Neural progenitor cell (in vitro differentiated cells): Measurements from ENCODE around the gene CSNK2A3. TPM values are rescaled to one million over a fixed set of nuclear protein-coding genes. Genes with fewer than 3 reads are reported as not detected.

ENCODE experiments used
- DNase-seq: peaks from one replicate; pipeline ENCODE4 v3.0.0-alpha.2; 2016; ENCODE audit warnings: low spot score
- H2AFZ ChIP-seq: fragments of 200-600 bp; sonication (generic); replicated peaks from 2 replicates; pipeline ENCODE4 v1.6.1; 2016; ENCODE audit warnings: antibody characterized with exemption
- H3F3A ChIP-seq: fragments of 200-600 bp; sonication (generic); 2 replicates; pipeline ENCODE4 v1.6.1; 2016; ENCODE audit warnings: antibody characterized with exemption, low read depth
- H3K27ac ChIP-seq: fragments of 200-600 bp; sonication (generic); 2 replicates; pipeline ENCODE4 v1.5.1; 2016; ENCODE audit warnings: mild to moderate bottlenecking
- H3K27me3 ChIP-seq: fragments of 200-600 bp; sonication (generic); 2 replicates; pipeline ENCODE4 v1.6.1; 2016; ENCODE audit warnings: mild to moderate bottlenecking, moderate library complexity
- H3K36me3 ChIP-seq: fragments of 200-600 bp; sonication (generic); 2 replicates; pipeline ENCODE4 v1.5.1; 2016
- H3K4me1 ChIP-seq: fragments of 200-600 bp; sonication (generic); 2 replicates; pipeline ENCODE4 v1.6.1; 2016; ENCODE audit warnings: mixed run types
- H3K4me2 ChIP-seq: fragments of 200-600 bp; sonication (generic); 2 replicates; pipeline ENCODE4 v1.6.1; 2016
- H3K4me3 ChIP-seq: fragments of 200-600 bp; sonication (generic); 2 replicates; pipeline ENCODE4 v1.5.1; 2016
- H3K79me2 ChIP-seq: fragments of 200-600 bp; sonication (generic); 2 replicates; pipeline ENCODE4 v1.6.1; 2016; ENCODE audit warnings: low read depth
- H3K9ac ChIP-seq: fragments of 200-600 bp; sonication (generic); 2 replicates; pipeline ENCODE4 v1.6.1; 2016
- H3K9me3 ChIP-seq: fragments of 200-600 bp; sonication (generic); 2 replicates; pipeline ENCODE4 v1.5.1; 2016; ENCODE audit warnings: low read depth
- H4K20me1 ChIP-seq: fragments of 200-600 bp; sonication (generic); 2 replicates; pipeline ENCODE4 v1.6.1; 2016; ENCODE audit warnings: low read depth
- H3K27ac Mint-ChIP-seq: 3 replicates; pipeline ENCODE4 v1.8.0; 2021; ENCODE audit warnings: mixed read lengths
- H3K27me3 Mint-ChIP-seq: 2 replicates; pipeline ENCODE4 v1.8.0; 2022; ENCODE audit warnings: low read depth, mild to moderate bottlenecking, inconsistent platforms, moderate library complexity, mixed read lengths; ENCODE audit not compliant: insufficient read depth
- H3K36me3 Mint-ChIP-seq: 3 replicates; pipeline ENCODE4 v1.8.0; 2021; ENCODE audit warnings: mixed read lengths
- H3K4me1 Mint-ChIP-seq: 3 replicates; pipeline ENCODE4 v1.8.0; 2021; ENCODE audit warnings: mixed read lengths
- H3K4me3 Mint-ChIP-seq: 3 replicates; pipeline ENCODE4 v1.8.0; 2021; ENCODE audit warnings: mild to moderate bottlenecking, moderate library complexity, mixed read lengths
- H3K9me3 Mint-ChIP-seq: 3 replicates; pipeline ENCODE4 v1.8.0; 2020; ENCODE audit warnings: mixed read lengths
- EZH2 ChIP-seq: fragments of 200-600 bp; sonication (generic); IDR thresholded peaks from 2 replicates; pipeline ENCODE4 v1.6.1; 2017; ENCODE audit warnings: antibody characterized with exemption, mild to moderate bottlenecking, moderate library complexity
- EZH2phosphoT487 ChIP-seq: fragments of 200-600 bp; sonication (generic); IDR thresholded peaks from 2 replicates; pipeline ENCODE4 v1.6.1; 2017; ENCODE audit warnings: antibody characterized with exemption
- total RNA-seq: library from RNA; depleted of rRNA; stranded (reverse); fragments of >200 nt; gene quantifications from 2 replicates; pipeline ENCODE4 v1.2.3, GENCODE V29; 2015; ENCODE audit warnings: low replicate concordance
- TF ChIP-seq, protein P1 (sequence below): fragments of 200-600 bp; sonication (generic); IDR thresholded peaks from 2 replicates; pipeline ENCODE4 v1.5.1; 2017; ENCODE audit warnings: antibody characterized with exemption, mild to moderate bottlenecking

Gene CSNK2A3
- total RNA-seq, 1 donor from 2014 or later, result 5.9 TPM

DNA sequence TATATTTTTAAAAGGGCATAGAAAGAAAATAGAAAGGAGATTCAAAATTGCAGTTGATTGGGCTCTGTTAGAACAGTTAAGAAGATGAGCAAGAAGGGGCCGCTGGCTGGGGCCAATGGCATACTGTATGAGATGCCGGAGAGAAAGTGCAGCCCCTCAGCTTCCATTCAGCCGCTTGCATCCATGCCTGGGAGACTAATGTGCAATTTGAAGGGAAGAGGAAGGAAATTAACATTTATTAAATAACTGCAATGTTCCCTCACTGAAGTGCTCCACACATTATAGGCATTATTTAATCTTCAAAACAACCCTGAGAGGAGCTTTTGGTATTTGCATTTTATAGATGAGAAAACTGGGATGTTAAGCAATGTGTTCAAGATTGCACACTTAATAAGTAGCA lies 44.7 kb upstream of the CSNK2A3 start:
- Histone ChIP-seq H3K4me1 (no peaks in the 10 kb centered on the region), H3K36me3 (no peaks in the 10 kb centered on the region), H3K27ac (no peak overlapping the region), H3K4me2 (no peak overlapping the region), H3K9ac (no peak overlapping the region), H4K20me1 (no peaks in the 10 kb centered on the region), H3K27me3 (no peaks in the 10 kb centered on the region), H3K4me3 (no peak overlapping the region), H3F3A (no peaks in the 10 kb centered on the region), H3K9me3 (no peaks in the 10 kb centered on the region), H2AFZ (no peak overlapping the region), H3K79me2 (no peaks in the 10 kb centered on the region)
- Mint-ChIP-seq H3K36me3 (no peaks in the 10 kb centered on the region), H3K4me3 (no peak overlapping the region), H3K4me1 (peaks cover 37% of the 10 kb centered on the region), H3K9me3 (no peaks in the 10 kb centered on the region), H3K27ac (no peak overlapping the region), H3K27me3 (peaks cover 2% of the 10 kb centered on the region)
- TF ChIP-seq EZH2phosphoT487, result no peak
- TF ChIP-seq, protein P1, sequence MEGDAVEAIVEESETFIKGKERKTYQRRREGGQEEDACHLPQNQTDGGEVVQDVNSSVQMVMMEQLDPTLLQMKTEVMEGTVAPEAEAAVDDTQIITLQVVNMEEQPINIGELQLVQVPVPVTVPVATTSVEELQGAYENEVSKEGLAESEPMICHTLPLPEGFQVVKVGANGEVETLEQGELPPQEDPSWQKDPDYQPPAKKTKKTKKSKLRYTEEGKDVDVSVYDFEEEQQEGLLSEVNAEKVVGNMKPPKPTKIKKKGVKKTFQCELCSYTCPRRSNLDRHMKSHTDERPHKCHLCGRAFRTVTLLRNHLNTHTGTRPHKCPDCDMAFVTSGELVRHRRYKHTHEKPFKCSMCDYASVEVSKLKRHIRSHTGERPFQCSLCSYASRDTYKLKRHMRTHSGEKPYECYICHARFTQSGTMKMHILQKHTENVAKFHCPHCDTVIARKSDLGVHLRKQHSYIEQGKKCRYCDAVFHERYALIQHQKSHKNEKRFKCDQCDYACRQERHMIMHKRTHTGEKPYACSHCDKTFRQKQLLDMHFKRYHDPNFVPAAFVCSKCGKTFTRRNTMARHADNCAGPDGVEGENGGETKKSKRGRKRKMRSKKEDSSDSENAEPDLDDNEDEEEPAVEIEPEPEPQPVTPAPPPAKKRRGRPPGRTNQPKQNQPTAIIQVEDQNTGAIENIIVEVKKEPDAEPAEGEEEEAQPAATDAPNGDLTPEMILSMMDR, result no peak
- TF ChIP-seq EZH2, result no peak
- no peak for DNase-seq

DNA sequence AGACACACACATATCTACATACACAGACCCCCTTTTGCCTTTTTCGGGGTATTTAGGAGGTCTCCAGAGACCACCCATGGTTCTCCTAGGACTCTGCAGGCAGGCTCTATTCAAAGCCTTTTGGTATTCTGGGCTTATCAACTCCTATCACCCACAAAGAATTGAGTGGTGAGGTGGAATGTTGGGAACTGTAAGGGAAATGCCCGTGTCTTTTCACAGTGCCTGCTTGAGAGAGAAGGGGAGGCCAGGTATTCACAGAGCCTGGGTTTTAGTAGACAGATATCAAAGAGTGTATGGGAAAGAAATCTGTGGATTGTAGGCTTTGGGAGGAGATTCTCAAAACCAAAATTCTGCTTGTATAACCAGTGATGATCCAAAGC lies 44.0 kb upstream of the CSNK2A3 start:
- Mint-ChIP-seq H3K4me3 (no peak overlapping the region), H3K4me1 (peaks cover 31% of the 10 kb centered on the region), H3K27ac (peak overlapping the region; percentile 83), H3K9me3 (no peaks in the 10 kb centered on the region), H3K36me3 (no peaks in the 10 kb centered on the region), H3K27me3 (peaks cover 2% of the 10 kb centered on the region)
- no peaks in the 10 kb centered on the region for H3K4me1 ChIP-seq
- H3K4me3 ChIP-seq, result no peak overlapping the region
- no peak overlapping the region for H3K27ac ChIP-seq
- no peak overlapping the region for H3K4me2 ChIP-seq
- no peaks in the 10 kb centered on the region for H3K9me3 ChIP-seq
- H3K79me2 ChIP-seq, result no peaks in the 10 kb centered on the region
- TF ChIP-seq EZH2phosphoT487 (no peak), EZH2 (no peak)
- TF ChIP-seq, protein P1, result no peak
- H3K9ac ChIP-seq, result no peak overlapping the region
- H4K20me1 ChIP-seq, result no peaks in the 10 kb centered on the region
- no peak overlapping the region for H2AFZ ChIP-seq
- H3K36me3 ChIP-seq, result no peaks in the 10 kb centered on the region
- H3F3A ChIP-seq, result no peaks in the 10 kb centered on the region
- DNase-seq, result peak; percentile 37
- no peaks in the 10 kb centered on the region for H3K27me3 ChIP-seq

DNA sequence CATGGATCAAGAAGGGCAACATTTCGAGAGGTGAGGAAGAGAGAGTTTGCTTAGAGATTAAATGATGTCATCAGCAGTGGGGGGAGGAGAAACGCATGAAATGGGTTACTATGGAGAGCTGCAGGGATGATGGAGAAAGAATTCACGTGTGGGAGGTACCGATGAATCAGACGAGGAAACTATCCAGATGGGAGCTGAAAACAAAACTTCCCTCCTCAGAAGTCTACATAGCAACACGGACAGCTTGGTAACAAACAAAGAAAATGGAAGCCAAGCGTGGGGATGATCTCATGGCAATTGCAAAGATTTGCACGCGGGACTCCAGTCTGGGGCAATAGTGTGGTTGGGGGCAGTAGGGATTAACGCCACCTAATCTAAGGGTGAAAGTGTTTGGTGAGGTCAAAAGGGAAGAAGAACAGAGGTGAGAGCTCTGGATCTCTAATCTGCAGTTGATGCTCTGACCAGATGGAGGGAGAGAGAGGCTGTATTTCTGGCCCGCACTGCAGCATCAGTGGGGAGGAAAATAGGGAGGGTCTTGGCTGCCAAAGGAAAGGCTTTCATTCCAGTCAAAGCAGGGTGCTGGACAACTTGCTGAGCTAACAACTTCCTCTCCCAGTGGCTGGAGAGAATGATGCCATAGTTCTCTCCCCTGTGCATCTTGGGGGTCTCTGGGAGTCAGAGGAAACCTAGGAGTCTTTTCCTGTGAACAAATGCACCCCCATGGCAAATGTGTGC lies 43.4 kb upstream of the CSNK2A3 start:
- Mint-ChIP-seq H3K36me3 (no peaks in the 10 kb centered on the region), H3K27me3 (peaks cover 2% of the 10 kb centered on the region), H3K4me1 (peaks cover 31% of the 10 kb centered on the region), H3K27ac (peak overlapping the region; percentile 83), H3K9me3 (no peaks in the 10 kb centered on the region), H3K4me3 (peak overlapping the region; percentile 5)
- H4K20me1 ChIP-seq, result no peaks in the 10 kb centered on the region
- no peak overlapping the region for H3K4me2 ChIP-seq
- H3K9ac ChIP-seq, result no peak overlapping the region
- TF ChIP-seq EZH2 (no peak), EZH2phosphoT487 (no peak)
- TF ChIP-seq, protein P1, result no peak
- H3K27me3 ChIP-seq, result no peaks in the 10 kb centered on the region
- H3K27ac ChIP-seq, result no peak overlapping the region
- H3K4me3 ChIP-seq, result no peak overlapping the region
- no peaks in the 10 kb centered on the region for H3K36me3 ChIP-seq
- no peaks in the 10 kb centered on the region for H3F3A ChIP-seq
- H3K79me2 ChIP-seq, result no peaks in the 10 kb centered on the region
- H2AFZ ChIP-seq, result no peak overlapping the region
- H3K4me1 ChIP-seq, result no peaks in the 10 kb centered on the region
- DNase-seq, result no peak
- H3K9me3 ChIP-seq, result no peaks in the 10 kb centered on the region
